ENCODE data around the gene OR8B12.
"Not testable (repeated sequence)": the region's sequence is repeated elsewhere in the genome, so short reads cannot be mapped to it uniquely, and the experiment has no call there.

Gene OR8B12

DNA sequence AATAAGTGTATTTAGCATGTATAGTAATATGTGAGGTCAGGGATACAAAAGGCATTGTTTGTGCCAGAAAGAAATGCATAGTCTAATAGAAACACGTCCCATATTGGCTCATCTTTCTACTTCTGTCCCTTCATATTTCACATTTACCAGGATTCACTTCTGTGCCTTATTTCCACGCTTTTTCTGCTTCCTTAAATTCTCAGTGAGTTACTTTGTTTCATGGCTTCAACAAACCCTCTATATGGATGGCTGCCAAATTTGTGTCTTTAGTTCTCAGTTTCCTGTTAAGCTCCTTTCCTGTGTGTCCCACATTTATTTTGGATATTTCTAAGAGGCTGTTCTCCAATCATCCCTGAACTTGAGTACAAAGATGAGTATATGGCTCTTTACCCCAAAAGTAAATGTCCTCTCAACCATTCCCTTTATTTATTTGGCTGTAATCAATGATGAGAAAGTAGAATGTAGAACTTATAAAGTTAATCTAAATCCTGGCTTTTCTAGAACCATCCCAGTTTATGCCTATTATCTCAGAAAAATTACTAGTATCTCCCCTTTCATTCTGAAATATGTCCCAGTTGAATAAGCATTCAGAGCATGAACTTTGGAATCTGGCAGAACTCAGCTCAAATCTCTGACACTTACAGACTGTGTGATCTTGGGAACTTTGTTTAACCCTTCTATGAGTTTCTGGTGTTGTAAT is 23.5 kb downstream of the OR8B12 start:
- DNase-seq: no peak

DNA sequence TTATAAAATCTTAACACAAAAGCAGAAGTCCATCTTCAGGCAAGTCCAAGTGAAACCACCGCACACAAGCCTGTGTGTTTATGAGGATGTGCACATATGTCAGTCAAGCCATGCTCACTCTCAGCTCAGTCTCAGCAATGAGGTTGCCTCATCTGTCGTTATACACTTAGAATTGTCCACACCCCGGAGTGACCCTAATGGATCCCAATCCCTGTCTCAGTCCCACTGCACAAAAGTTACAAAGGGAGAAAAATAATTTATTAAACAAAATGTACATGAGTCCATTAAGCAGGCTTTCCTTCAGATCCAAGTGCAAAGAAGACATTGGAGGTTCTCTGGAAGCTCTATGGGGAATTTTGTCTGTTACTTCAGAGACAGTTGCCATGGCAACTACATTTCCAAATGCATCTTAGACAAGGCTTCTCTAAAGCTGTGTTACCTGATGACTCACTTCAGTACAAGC is 24.4 kb downstream of the OR8B12 start:
- peak; percentile 50 for DNase-seq

DNA sequence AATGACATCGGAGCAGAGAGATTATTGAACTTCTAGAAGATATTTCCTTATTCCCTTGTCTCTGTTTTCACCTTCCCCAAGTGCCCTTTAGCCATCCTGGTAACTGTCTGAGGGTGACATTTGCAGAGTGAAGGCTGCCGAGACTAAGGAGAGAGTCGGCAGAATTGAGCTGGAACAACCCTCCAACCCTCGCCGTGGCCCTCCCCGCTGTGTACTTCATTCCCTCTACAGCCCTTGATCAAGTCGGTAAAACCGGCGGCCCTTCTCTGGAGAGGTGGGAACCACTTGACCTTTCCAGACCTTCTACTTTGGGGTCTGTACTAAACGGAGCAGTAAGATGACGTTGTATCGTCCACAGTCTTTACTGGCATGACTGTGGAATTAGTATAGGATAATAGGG is 26.1 kb downstream of the OR8B12 start:
- no peak for DNase-seq

DNA sequence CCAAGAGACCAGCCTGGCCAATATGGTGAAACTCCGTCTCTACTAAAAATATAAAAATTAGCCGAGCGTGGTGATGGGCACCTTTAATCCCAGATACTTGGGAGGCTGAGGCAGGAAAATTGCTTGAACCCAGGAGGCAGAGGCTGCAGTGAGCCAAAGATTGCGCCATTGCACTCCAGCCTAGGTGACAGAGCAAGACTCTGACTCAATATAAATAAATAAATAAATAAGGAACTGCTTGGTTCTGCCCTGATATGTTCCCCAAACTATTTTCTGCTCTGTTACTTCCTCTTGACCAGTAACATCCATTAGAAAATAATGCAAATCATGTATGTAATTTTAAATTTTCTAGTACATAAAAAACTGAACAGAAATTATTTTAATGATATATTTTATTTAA is 28.8 kb downstream of the OR8B12 start:
- DNase-seq: not testable (repeated sequence)

DNA sequence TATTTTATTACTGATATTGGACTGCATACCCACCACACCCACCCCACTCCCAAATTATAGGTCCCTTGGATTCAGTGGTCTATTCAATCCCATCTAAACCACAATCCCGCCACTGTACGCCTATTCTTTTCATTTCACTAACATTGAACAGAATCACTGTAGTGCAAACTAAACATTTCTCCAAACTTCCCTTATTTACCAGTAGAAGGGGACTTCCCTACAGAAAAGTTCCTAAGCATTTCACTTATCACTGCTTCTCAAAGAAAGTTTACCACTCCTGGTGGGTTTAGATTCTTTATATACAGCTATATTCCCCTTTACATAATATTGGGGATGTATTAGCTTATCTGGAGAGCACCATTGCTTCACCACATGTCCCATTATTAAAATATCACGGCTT is 29.3 kb downstream of the OR8B12 start:
- DNase-seq: no peak

DNA sequence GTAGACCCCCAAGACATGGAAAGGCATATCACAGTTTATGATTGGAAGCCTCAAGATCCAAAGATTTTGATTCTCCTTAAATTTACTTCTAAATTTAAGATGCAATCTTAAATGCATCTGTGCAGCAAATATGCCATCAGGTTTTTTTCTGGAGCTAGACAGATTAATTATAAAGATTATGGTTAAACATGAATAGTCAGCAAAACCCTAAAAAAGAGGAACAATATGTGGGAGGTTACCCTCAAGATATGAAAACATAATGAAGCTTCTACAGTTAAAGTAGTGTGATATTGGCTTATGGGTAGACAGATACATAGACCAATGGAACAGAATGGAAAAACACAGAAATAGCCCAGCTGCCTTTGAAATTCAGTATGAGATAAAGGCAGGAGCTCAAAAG is 31.7 kb downstream of the OR8B12 start:
- DNase-seq: no peak

DNA sequence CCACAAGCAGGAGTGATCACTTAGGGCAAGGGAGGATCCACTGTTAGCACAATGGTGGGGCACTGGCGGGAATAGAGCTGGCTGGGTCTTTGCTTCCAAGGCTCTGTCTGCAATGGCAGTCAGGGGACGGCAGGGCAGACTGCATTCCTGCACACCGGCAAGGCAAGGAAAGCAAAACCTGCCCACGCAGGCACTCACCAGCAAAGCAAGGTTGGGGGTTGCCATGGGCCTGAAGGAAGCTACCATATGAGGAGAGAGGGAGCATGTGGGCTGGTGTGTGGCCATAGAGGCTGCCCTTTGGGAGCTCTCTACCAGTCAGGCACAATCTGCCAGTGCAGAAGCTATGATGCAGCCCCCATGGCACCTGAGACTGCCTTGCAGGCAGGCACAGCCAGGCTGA is 33.2 kb downstream of the OR8B12 start:
- DNase-seq: no peak

DNA sequence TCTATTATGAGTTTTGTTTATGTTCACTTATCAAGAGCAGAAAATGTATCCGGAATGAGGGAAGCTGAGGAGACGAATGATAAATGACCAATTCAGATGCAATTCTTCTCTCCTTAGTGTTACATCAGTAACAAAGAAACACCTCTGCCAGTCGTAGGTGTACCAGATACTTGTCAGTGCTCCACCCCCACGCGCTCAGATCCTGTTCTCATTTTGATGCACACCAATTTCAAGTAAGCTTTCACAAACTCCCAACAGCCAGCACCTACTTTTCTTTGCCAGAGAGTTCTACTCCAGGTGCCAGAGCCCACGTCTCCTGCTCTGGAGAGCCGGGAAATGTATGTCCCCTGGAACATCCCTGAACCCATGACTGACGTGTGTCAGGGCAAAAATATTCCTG is 43.7 kb downstream of the OR8B12 start:
- no peak for DNase-seq

DNA sequence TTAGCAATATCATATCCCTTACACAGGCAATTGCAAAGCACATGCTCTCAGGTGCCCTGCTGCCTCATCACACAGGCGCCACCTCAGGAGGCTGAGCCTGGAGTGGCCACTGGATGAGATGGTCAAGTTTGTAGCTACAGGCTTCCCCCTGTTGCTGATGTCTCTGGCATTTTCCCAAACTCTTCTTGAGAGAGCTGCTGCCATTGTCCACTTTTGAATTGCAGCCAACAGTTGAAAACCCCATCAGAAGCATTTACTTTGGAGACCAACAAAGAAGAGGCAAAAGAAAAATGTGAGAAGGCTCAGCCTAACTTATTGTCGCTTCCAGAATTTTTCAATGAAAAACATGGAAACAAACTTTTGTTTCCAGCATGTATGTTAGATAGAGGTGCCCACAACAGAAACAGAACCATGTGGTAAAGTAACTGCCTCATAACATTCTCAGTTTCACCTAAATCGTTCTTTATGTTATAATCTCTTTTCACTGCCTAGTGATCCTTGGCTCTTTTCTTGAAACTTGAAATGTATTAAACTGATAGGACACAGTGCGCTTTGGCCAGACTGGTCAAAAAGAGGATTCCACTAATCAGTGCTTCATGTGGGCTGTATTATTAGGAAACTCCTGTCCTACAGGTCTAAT is 50.3 kb downstream of the OR8B12 start:
- DNase-seq: no peak

Measured in retina (tissue), 1 donor.